ENCODE results near the gene NUBPL. TPM values are rescaled to one million over a fixed set of nuclear protein-coding genes. Genes with fewer than 3 reads are reported as not detected.

Gene NUBPL
- total RNA-seq, 4 donors from 2014 or later: 7.5 to 28.9 (median 11.9) TPM

GRCh38 chr14:31898838-31899528 is 337.8 kb downstream of the NUBPL start:
- no peaks in the 10 kb centered on the region for H3K27me3 ChIP-seq
- DNase-seq (ENCODE audit: low spot score in 2 of 2): no peak
- no peaks in the 10 kb centered on the region for H3K9me3 ChIP-seq
- no peak overlapping the region for H3K27ac ChIP-seq
- TF ChIP-seq POLR2A (IDR thresholded peaks at IDR 0.05) (no peak), CTCF (IDR thresholded peaks at IDR 0.05) (no peak), POLR2AphosphoS5 (IDR thresholded peaks at IDR 0.05) (no peak), EP300 (IDR thresholded peaks at IDR 0.05) (no peak)
- no peaks in the 10 kb centered on the region for H3K4me1 ChIP-seq
- no peak overlapping the region for H3K4me3 ChIP-seq
- no peaks in the 10 kb centered on the region for H3K36me3 ChIP-seq

GRCh38 chr14:31902002-31902401 is 340.8 kb downstream of the NUBPL start:
- WGBS: 48% methylated on average over 2 of the region's 2 CpGs

GRCh38 chr14:31902945-31903646 is 341.9 kb downstream of the NUBPL start:
- Histone ChIP-seq H3K27me3 (no peaks in the 10 kb centered on the region), H3K36me3 (no peaks in the 10 kb centered on the region), H3K4me3 (no peak overlapping the region), H3K9me3 (no peaks in the 10 kb centered on the region), H3K27ac (no peak overlapping the region), H3K4me1 (no peaks in the 10 kb centered on the region)
- no peak for DNase-seq (ENCODE audit: low spot score in 2 of 2)
- no peak for TF ChIP-seq EP300 (IDR thresholded peaks at IDR 0.05)
- TF ChIP-seq POLR2AphosphoS5 (IDR thresholded peaks at IDR 0.05): no peak
- TF ChIP-seq POLR2A (IDR thresholded peaks at IDR 0.05): no peak
- no peak for TF ChIP-seq CTCF (IDR thresholded peaks at IDR 0.05)
- WGBS: 64% methylated on average over 6 of the region's 6 CpGs

More at GRCh38 chr14:31902002-31902401, 340.8 kb downstream of the NUBPL start:
- no peak for TF ChIP-seq CTCF (IDR thresholded peaks at IDR 0.05)
- no peak for TF ChIP-seq POLR2AphosphoS5 (IDR thresholded peaks at IDR 0.05)
- no peak for TF ChIP-seq POLR2A (IDR thresholded peaks at IDR 0.05)
- no peak for TF ChIP-seq EP300 (IDR thresholded peaks at IDR 0.05)
- DNase-seq (ENCODE audit: low spot score in 2 of 2): no peak
- Histone ChIP-seq H3K4me1 (no peaks in the 10 kb centered on the region), H3K9me3 (no peaks in the 10 kb centered on the region), H3K27me3 (no peaks in the 10 kb centered on the region), H3K36me3 (no peaks in the 10 kb centered on the region), H3K4me3 (no peak overlapping the region), H3K27ac (no peak overlapping the region)

GRCh38 chr14:31909977-31910376 is 348.8 kb downstream of the NUBPL start:
- H3K9me3 ChIP-seq: peaks cover 7% of the 10 kb centered on the region
- H3K27ac ChIP-seq: no peak overlapping the region
- no peaks in the 10 kb centered on the region for H3K36me3 ChIP-seq
- no peaks in the 10 kb centered on the region for H3K4me1 ChIP-seq
- no peak for TF ChIP-seq POLR2A (IDR thresholded peaks at IDR 0.05)
- TF ChIP-seq POLR2AphosphoS5 (IDR thresholded peaks at IDR 0.05): no peak
- TF ChIP-seq CTCF (IDR thresholded peaks at IDR 0.05): no peak
- no peak for TF ChIP-seq EP300 (IDR thresholded peaks at IDR 0.05)
- H3K4me3 ChIP-seq: no peak overlapping the region
- DNase-seq (ENCODE audit: low spot score in 2 of 2): no peak
- no peaks in the 10 kb centered on the region for H3K27me3 ChIP-seq
- WGBS: 96% methylated on average over 3 of the region's 3 CpGs

Other genes starting within 250 kb of the NUBPL start
- gene HEATR5A, start 140.9 kb upstream of the NUBPL start, total RNA-seq: 10 to 100 TPM; 11.0 to 21.6 (median 14.0) TPM
- 10 to 100 TPM; 21.4 to 34.9 (median 24.8) TPM for gene DTD2, start 103.9 kb upstream of the NUBPL start, total RNA-seq
- gene GPR33, start 73.4 kb upstream of the NUBPL start, total RNA-seq: not detected

Data from suprapubic skin (tissue), 4 donors.